Stimulated activated naive CD4-positive, alpha-beta T cell treated with Interleukin-2 at 50 U/mL for 16 hours (primary cell): ENCODE results near the gene MINDY4B.

Experiments used
- DNase-seq: peaks from one replicate; lab custom pipeline; 2025; lab: John Stamatoyannopoulos, UW

The MINDY4B gene

DNA sequence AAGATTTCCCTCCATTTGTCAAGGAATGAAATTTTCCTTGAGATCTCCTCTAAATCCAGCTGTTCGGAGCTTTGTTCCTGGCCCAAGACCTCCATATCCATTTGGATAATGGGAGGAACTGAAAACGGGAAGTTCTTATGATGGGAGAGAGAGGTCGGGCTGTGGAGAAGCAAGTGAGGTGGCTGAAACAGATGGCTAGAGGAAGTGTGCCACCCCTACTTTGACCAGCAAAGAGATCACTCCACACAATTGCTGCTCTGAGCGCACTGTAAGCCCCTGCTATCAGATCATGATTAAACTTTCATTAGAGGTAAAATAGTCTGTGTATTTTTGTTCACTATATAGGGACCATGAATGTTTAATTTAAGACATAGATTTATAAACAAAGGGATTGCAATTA, at the start of gene MINDY4B:
Gene MINDY4B (minus strand): TSS at position 101 of the 400 bp plus-strand sequence. CDS start 0 bp downstream, at position 101.
- DNase-seq = no peak

DNA sequence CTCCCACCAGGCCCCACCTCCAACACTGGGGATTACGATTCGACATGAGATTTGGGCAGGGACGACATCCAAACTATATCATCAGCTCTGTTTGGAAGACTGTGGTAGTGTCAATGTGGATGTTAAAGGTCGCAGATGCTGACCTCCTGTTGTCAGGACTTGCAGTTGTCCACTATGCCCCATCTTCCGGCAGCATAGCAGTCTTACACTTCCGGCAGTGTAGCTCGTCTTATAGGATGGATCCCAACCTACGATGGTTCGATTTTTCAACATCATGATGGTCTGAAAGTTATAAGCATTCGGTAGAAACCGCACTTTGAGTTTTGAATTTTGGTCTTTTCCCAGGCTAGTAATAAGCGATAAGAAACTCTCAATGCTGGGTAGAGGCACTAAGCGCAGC, 46.7 kb upstream of the MINDY4B start:
- no peak for DNase-seq

DNA sequence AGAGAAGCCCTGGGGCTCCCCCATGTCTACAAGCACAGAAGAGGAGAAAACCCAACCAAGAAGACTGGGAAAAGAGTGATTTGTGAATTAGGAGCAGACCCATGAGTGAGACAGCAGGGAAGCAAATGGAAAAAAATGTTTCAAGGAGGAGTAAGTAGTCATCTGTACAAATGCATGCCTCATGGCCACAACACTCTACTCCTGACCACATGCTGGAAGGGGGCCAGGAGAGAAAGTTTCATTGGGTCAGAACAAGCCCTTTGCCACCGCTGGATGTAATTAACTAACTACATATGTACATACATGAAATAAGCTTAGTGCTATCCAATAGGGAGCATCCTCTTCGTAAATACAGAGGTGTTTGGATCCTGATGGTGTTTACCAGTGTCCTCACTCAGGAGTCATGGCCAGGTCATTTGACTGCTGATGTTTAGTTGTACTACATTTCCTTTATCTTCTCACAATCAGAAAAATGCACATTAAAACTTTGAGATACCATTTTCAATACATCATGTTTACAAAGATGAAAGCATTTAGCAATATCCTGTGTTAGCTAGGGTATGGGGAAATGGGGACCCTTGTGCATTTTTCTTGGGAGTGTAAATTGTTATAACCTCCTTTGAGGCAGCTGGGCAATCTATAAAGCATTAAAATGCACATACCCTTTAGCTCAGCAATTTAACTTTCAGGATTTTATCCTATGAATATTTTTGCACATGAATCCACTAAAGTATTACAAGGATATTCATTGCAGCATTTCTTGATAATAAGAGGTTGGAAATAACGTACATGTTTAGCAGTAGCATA, 40.2 kb upstream of the MINDY4B start:
- DNase-seq = no peak

DNA sequence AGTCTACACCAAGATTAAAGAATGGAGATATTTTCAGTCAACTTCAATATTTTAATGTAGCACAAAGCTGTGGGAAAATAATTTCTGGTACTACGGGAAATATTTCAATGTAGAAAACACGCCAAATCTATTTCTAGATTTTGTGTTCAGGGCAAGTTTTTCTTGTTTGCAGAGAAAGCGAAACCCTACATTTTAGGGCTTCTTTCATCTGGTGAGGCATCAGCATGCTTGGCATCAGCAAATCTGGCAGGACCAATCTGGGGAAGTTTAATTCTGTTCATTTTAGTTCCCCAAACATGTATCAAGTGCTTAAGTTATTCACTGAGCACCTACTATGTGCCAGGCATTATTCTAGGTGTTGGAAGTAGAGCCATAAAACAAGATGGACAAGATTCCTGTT, 37.0 kb upstream of the MINDY4B start:
- DNase-seq = no peak

DNA sequence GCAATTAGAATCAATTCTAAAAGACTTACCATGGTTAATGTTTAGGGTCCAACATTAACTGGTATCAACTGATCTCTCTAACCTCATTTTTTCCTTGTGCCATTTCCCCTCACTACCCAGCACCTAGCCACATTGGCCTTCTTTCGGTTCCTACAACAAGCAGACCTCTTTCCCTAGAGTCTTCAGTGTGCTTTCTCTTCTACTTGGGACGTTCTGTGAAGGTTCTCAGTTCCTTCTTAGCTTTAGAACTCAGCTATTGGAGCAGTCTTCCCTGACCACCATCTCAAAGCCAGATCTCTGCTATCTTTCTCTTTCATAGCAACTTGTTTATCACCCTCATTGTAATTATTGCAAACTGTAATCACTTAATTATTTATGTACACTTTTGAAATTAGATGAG, 31.5 kb upstream of the MINDY4B start:
- no peak for DNase-seq

DNA sequence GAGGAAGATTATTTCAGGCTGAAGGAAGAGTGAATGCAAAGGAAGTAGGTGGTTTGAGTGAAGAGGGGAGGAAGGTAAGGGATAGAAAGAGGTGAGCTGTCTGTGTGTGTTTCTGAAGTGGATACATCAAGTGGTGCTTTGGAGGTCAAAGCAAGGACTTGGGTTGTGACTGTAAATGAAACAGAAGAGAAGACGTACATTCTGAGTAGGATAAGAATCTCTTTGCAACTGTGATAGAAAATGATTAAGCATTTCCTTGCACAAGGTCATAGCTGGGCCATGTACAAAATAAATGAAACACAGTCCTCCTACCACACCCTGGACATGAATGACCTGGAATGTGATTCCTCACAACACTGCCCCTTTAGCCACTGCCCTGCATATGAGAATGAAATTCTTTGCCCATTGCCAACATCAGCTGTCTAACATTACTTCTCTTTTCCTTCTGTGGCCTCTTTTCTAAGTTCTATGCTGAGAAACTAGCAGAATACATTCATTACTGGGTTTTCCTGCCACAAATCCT, 28.3 kb upstream of the MINDY4B start:
- DNase-seq = no peak

DNA sequence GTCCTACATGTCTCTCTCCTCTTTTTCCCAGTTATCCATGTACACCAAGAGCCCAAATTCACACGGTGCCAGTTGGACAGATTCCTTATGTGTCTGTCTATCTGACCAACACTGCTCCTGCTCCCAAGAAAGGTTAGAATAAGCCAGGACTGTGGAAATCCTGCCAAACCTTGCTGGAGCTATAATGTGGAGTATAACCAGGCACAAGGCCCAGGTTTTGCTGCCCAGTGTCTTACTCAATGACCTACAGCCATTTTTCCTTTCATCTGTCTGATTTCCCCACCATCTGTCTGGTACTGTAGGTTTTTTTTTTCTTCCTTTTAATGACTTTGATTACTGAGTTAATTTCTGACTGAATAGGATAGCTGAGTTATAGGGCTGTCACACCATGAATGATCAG, 26.5 kb upstream of the MINDY4B start:
- DNase-seq = no peak

DNA sequence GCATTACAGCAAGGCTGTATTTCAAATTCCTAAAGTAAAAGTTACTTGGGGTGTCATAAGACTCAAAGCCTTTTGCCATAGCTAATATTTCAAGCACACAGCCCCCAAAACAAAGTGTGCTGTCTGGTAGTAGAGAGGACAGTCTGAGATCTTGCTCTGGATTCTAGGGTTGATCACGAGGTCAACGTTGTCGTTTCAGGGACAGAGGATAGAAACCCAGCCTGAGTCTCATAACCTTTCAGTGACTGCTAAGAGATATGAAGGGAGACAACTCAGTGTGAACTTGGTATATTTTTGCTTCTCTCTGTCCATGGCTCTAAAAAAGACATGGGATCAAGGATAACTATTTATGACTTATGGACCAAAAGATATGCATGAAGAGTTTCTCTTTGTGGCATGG, 25.6 kb upstream of the MINDY4B start:
- no peak for DNase-seq

DNA sequence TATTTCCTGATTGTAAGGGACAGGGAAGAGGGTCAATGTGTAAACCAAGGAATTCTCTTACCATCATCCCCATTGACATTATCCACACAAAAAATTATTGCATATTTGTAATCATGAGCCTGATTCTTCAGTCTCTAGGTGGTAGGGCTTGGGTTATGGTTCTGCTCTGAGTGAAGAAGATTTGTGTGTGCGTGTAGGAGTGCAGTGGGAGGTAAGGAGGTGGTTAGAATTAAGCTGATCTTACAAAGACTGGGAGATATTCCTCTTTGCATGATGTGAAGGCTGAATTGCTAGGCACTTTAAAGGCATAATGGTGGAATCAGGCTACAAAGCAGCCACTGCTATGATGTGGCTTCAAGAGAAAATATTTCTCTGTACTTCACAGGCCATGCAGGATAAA, 23.0 kb upstream of the MINDY4B start:
- DNase-seq = no peak

DNA sequence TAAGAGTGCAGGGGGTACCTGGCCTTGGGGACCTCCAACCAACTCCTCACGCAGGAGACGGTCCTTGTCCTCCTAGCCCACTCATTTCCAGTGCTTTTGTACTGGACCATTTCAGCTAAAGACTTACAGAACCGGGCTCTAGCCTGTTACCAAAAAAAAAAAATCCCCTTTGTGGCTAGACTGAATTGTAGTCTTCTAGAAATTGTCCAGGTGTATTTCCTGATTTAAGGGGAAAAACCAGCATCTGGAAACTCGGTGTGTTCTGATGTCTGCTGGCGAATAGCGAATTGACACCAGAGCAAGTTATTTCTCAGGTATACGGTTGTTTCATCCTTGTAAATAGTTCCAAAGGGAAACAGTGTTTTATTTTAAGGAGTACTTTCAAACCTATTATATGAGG, 21.1 kb upstream of the MINDY4B start:
- no peak for DNase-seq

DNA sequence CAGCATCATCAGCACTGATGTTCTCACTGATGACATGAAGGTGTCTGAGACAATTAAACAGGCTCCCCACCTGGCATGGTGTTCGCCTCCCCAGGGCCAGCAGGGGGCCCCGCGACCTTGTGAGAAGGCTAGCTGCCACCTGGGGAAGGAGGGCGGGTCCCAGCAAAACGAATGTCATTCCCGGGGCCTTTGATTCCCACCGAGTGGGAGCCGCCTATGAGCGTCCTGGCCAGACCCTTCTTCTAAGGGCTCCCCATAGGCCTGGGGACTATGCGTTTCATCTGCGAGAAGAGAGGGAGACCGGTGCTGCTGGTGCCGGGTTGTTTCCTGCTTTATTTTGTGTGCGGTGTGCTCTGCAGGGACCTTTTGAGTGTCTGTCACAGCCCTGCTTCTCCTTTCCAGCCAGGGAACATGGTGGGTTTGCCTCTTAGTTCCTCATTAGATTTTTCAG, 20.5 kb upstream of the MINDY4B start:
- peak; percentile 17 for DNase-seq

DNA sequence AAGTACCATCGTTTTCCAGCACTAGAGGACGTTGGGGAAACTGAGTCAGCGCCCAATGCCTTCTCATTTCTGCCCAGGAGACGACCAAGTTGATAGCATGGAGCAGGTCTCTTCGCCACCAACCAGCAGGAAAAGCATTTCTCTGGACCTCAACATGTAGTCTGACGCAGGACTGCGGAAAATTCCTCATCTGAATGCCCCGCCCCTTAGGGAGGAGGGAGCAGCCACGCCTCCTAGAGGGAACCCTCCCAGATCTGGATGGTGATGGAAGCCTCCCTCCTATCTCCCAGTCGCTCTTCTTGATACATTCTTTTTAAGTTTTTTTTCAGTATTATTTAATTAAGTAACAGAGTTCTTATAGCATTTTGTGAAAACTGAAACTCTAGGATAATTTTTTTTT, 17.4 kb upstream of the MINDY4B start:
- no peak for DNase-seq

DNA sequence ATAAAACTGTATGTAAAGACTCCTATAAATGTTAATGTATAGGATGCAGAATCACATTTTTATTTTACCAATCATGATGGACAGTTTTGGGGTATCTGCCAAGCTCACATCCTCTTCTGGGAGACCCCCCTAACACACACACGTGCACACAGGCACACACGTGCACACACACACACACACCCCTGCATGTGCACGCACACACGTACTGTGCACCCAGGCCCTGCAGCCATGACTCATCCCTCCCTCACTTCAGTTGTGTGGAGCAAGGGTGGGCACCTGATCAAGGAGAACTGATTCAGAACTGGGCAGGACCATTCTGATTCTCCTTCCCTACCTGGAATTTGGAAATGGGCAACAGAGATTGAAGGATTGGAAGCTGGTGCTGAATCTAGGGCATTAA, 16.0 kb upstream of the MINDY4B start:
- no peak for DNase-seq

DNA sequence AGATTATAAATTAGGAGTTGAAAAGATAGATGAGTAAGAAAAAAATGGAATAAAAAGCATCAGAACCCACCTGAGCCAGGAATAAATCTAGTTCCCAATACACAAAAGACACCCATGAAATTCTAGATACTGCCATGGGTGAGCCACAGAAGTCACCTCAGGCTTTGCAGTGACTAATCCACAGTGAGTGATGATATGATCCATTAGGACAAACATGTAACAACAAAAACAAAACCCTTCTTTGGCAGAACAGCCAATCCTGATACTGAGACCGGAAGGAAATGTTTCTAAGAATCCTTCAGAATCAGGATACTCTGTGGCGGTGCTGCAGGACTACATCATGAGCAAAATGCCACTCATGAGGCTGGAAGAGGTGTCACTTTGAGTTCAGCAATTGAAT, 15.0 kb upstream of the MINDY4B start:
- no peak for DNase-seq

DNA sequence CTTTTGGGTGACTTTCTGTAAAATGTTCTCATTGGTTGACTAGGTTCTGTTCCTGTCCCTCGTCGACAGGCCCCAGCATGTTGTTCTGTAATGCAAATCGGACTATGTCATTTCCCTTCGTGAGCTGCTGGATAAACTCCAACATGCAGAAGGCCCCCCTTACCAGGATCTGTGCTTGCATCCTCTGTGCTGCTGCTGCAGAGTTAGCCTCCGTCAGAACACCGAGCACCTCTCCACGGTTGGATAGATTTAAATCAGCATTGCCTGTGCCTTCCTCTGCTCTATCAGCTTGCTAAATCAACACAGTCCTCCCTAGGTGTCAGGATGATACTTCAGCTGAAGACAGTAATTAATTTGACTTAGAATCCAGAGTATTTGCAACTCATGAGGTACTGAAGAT, 12.7 kb upstream of the MINDY4B start:
- DNase-seq = no peak

DNA sequence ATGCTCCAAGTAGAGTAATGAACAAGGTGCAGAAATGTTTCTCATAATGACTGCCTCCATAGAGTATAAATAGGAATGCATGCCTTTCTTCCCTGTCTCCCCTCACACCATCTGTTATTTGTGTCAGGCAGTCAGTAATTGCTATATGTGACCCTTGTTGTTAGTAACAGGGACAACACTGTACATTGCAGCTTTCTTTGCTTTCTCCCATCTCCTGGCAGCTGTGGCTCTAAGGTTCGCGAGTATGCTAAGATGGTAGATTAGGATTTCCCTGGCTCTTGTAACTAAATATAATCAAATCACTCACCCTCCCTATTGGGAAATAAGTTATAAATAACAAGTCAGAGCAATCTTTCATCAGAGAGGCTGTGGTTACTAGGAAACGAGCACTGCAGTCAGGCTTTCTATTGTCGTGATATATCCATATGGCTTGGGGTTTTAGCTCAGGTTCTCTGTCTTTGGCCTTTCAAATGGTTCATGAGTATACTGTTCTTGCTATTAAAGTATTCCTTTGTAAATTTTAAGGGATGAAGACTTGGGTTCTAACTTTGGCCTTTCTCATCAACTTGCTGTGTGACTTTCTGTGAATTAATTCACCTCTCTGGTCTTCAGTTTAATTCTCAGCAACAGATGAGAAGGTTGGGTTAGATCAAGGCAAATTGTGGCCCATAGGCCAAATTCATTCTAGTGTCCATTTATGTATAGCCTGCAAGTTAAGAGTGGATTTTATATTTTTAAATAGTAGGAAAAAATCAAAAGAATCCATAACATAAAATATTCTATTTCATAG, 8.1 kb upstream of the MINDY4B start:
- no peak for DNase-seq

DNA sequence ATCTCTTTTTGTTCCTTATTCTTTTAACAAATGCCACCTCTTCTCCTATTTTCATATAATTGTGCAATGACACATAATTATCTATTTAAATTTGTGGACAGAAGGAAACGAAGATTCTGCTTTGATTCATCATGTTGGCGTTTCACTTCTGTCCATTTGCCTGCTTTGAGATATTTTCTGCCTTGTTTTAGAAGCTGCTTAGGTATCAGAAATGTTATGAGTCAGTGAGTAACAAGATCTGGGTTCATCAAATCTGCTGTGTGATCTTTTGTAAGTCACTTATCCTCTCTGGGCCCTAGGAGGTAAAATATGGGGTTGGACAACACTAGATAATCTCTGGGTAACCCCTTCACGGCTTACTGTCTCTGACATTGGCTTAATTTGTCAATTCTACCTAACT, 7.3 kb upstream of the MINDY4B start:
- no peak for DNase-seq

DNA sequence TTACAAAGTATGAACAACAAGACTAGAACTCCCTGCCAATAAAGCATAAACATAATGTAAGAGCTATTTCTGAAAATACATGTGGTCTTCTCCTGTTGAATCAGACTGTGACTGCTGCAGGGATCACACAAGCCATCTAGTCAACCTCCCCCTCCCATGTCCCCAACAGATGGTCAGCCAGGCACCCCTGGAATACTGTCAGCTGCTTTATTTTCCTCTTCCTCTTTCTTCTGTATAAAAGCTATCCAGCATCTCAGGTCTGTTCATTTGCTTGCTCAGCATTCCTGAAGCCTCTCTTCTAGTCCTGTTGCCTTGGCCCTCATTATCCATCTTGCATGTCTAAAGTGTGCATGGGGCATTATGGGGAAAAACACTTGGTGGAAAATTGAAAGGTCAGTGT, 6.5 kb upstream of the MINDY4B start:
- no peak for DNase-seq

DNA sequence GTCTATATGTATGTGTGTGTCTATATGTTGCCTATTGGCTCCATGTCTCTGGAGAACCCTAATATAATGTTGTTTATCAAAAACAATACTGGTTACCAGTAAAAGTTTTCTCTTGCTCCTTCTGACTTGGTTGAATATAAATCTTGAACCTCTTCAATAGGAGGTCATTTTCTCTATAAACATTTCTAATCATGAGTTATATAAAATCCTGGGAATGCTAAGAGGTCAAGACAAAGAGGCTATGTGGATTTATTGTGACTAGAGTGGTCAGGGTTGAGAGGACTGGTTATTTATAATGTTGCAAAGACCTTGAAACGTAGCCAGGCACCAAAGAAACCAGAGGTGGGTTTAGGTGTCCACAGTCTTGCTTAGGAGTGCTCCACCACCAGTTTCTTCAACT, 1.2 kb upstream of the MINDY4B start:
- DNase-seq = no peak

DNA sequence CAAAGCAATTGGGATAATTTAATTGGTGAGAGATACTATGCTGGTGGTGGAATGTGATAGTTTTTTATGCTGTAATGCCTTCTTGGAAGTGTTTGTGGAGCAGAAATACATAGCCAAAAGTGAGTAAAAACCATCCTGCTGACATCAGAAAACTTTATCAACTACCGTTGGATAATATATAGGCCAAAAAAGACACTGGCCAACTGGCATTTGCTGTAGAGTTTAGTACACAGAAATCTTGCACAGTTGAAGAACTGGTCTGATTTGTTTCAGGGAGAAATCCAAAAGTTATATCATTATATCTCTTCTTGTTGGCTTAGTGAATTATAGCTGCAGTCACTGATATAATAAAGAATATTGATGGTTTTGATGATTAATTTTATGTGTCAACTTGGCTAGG, 507 bp upstream of the MINDY4B start:
- no peak for DNase-seq

DNA sequence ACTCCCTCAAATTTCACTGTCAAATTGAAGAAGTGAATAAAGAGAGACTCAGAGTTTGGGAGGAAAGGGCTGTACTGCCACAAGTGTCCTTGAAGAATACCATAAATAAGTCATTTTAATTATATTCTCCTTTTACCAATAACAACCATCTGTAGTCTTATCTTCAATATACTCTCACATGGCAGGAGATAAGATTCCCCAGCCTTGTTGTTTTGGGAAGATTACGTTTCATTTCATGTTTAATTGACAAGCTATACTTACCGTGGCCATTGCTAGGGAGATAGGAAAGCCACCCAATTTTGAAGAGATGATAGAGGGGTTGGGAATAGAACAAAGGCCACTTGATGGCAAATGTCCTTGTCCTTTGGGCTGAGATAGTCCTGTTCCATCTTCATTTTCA, 2.3 kb downstream of the MINDY4B start:
- DNase-seq = no peak

DNA sequence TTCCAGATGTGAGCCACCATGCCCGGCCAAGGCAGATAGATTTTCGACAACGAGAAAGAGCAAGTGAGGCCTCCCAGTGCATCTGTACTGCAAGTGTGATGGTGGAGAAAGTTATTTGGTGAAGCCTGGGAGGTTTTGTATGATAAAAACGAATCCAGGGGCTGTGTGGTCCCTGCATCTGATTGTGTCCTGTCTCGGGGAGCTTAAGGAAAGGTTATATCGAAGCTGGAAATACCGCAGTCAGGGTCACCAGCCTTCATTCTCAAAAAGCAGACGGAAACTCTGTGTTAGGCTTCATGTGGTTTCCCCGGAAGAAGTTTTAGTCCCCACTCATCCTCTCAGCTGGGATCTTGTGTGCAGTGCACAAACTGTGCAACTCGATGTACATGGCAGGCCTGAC, 3.4 kb downstream of the MINDY4B start:
- DNase-seq = no peak

DNA sequence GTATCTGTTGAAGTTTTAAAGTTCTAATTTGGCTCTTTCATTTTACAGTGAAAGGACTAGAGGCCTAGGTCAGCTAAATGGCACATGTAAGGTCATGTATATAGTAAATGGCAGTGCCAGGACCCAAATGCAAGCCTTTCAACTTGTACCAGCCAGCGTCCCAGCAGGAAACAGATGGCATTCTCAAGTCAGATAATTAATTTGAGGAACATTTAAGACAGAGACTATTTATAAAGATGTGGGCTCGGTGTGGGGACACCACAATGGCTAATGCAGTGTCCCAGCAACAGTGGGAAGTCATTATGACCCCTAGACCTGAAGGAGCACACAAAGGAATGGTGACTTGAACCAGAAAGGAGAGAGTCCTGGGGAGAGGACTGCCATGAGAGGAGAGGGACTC, 6.1 kb downstream of the MINDY4B start:
- no peak for DNase-seq
